IMR-90 (cell line): Measurements from ENCODE around the gene EML4. TPM values are rescaled to one million over a fixed set of nuclear protein-coding genes. Genes with fewer than 3 reads are reported as not detected.

Source experiments
- ATAC-seq: fragments of 200-7000 bp; cut with Tn5 transposase; 2 replicates; pipeline ENCODE4 v1.9.1; 2020; ENCODE audit warnings: low read depth, mild to moderate bottlenecking, moderate library complexity
- BruUV-seq: library from RNA; stranded (reverse); fragments of 400-500 nt; replicated peaks from 2 replicates; lab custom pipeline; 2021; lab: Mats Ljungman, UMichigan
- CTCF ChIA-PET: fragments of 300-600 bp; formaldehyde crosslinking; extraction: SDS; loops from one replicate; lab custom pipeline; 2021; ENCODE audit warnings: antibody characterized with exemption; lab: Yijun Ruan, JAX
- POLR2A ChIA-PET: fragments of 300-600 bp; sonication (Branson Sonifier 250); formaldehyde crosslinking; loops from one replicate; lab custom pipeline; 2022; ENCODE audit warnings: antibody characterized with exemption; ENCODE audit not compliant: unreplicated experiment; lab: Charles Lee
- DNase-seq: peaks from one replicate; pipeline ENCODE4 v3.0.0; 2013
- H2AFZ ChIP-seq: replicated peaks from 2 replicates; pipeline ENCODE3; 2013; ENCODE audit warnings: low read length, mild to moderate bottlenecking; ENCODE audit not compliant: poor library complexity
- H2AK5ac ChIP-seq: 2 replicates; pipeline ENCODE4 v1.6.1; 2013; ENCODE audit warnings: low read depth, low read length, inconsistent platforms
- H2AK9ac ChIP-seq: replicated peaks from 2 replicates; pipeline ENCODE3; 2013; ENCODE audit warnings: mild to moderate bottlenecking, low read depth, low read length, moderate library complexity; ENCODE audit not compliant: poor library complexity
- H2BK120ac ChIP-seq: 2 replicates; pipeline ENCODE4 v1.6.1; 2013; ENCODE audit warnings: low read depth, low read length, inconsistent platforms
- H2BK15ac ChIP-seq: 3 replicates; pipeline ENCODE4 v1.6.1; 2013; ENCODE audit warnings: low read depth, low read length, inconsistent platforms
- H2BK20ac ChIP-seq: 2 replicates; pipeline ENCODE4 v1.6.1; 2013; ENCODE audit warnings: low read depth, mild to moderate bottlenecking, inconsistent platforms, low read length, moderate library complexity
- H2BK5ac ChIP-seq: 2 replicates; pipeline ENCODE4 v1.6.1; 2013; ENCODE audit warnings: mild to moderate bottlenecking, low read depth, low read length, inconsistent platforms; ENCODE audit not compliant: poor library complexity, severe bottlenecking
- H3K14ac ChIP-seq: replicated peaks from 2 replicates; pipeline ENCODE4 v1.6.1; 2013; ENCODE audit warnings: low read depth, low read length, inconsistent platforms
- H3K18ac ChIP-seq: 2 replicates; pipeline ENCODE4 v1.6.1; 2013; ENCODE audit warnings: low read depth, low read length, control low read depth
- H3K23ac ChIP-seq: 2 replicates; pipeline ENCODE4 v1.6.1; 2013; ENCODE audit warnings: low read depth, low read length, inconsistent platforms
- H3K27ac ChIP-seq: 2 replicates; pipeline ENCODE4 v1.5.1; 2013; ENCODE audit warnings: mild to moderate bottlenecking, control low read depth, low read length; ENCODE audit not compliant: insufficient read depth
- H3K27me3 ChIP-seq: 2 replicates; pipeline ENCODE4 v1.6.1; 2013; ENCODE audit warnings: low read length; ENCODE audit not compliant: control insufficient read depth, insufficient read depth
- H3K36me3 ChIP-seq: 2 replicates; pipeline ENCODE4 v1.6.1; 2013; ENCODE audit warnings: low read length, mixed read lengths; ENCODE audit not compliant: control insufficient read depth, insufficient read depth
- H3K4ac ChIP-seq: 2 replicates; pipeline ENCODE4 v1.6.1; 2013; ENCODE audit warnings: low read depth, low read length, inconsistent platforms
- H3K4me1 ChIP-seq: 2 replicates; pipeline ENCODE4 v1.6.1; 2013; ENCODE audit warnings: low read length, mixed read lengths; ENCODE audit not compliant: control insufficient read depth, insufficient read depth
- H3K4me2 ChIP-seq: 2 replicates; pipeline ENCODE4 v1.6.1; 2013; ENCODE audit warnings: low read depth, mild to moderate bottlenecking, control low read depth, low read length, moderate library complexity
- H3K4me3 ChIP-seq: 2 replicates; pipeline ENCODE4 v1.5.1; 2013; ENCODE audit warnings: low read depth, mild to moderate bottlenecking, control low read depth, low read length, moderate library complexity; ENCODE audit not compliant: insufficient read depth
- H3K56ac ChIP-seq: 2 replicates; pipeline ENCODE4 v1.6.1; 2013; ENCODE audit warnings: low read length, inconsistent platforms; ENCODE audit not compliant: insufficient read depth; ENCODE audit errors: extremely low read depth
- H3K79me1 ChIP-seq, 2 experiments: 2 replicates each; pipeline ENCODE4 v1.6.1; 2013; ENCODE audit warnings: low read length in 2 of 2, inconsistent platforms in 1 of 2, low read depth in 1 of 2
- H3K9ac ChIP-seq: 2 replicates; pipeline ENCODE4 v1.6.1; 2013; ENCODE audit warnings: low read depth, low read length, control low read depth
- H3K9me1 ChIP-seq: 2 replicates; pipeline ENCODE4 v1.6.1; 2013; ENCODE audit warnings: low read length, inconsistent platforms; ENCODE audit not compliant: insufficient read depth
- H3K9me3 ChIP-seq: 2 replicates; pipeline ENCODE4 v1.6.1; 2013; ENCODE audit warnings: low read length; ENCODE audit not compliant: control insufficient read depth, insufficient read depth
- H4K20me1 ChIP-seq: 2 replicates; pipeline ENCODE4 v1.6.1; 2013; ENCODE audit warnings: low read length, inconsistent platforms; ENCODE audit not compliant: insufficient read depth
- H4K5ac ChIP-seq: 2 replicates; pipeline ENCODE4 v1.6.1; 2013; ENCODE audit warnings: mild to moderate bottlenecking, low read depth, low read length, control low read depth
- H4K8ac ChIP-seq, 2 experiments: 2 replicates each; pipeline ENCODE4 v1.6.1; 2013; ENCODE audit warnings: low read depth in 2 of 2, low read length in 2 of 2, control low read depth in 1 of 2, inconsistent platforms in 1 of 2
- H4K91ac ChIP-seq: 2 replicates; pipeline ENCODE4 v1.6.1; 2013; ENCODE audit warnings: low read depth, low read length, inconsistent platforms; ENCODE audit not compliant: insufficient read depth
- BHLHE40 ChIP-seq: fragments of 150-350 bp; IDR thresholded peaks from 2 replicates; pipeline ENCODE4 v1.6.1; 2016; ENCODE audit warnings: mild to moderate bottlenecking, low read depth, low read length
- CEBPB ChIP-seq: IDR thresholded peaks from 2 replicates; pipeline ENCODE4 v1.6.1; 2012; ENCODE audit warnings: low read depth, low read length, improper control_type of control experiment
- CHD1 ChIP-seq: IDR thresholded peaks from 2 replicates; pipeline ENCODE4 v1.6.1; 2012; ENCODE audit warnings: low read depth, low read length, improper control_type of control experiment
- ELK1 ChIP-seq: fragments of 150-350 bp; IDR thresholded peaks from 2 replicates; pipeline ENCODE4 v1.6.1; 2016; ENCODE audit warnings: low read depth, mild to moderate bottlenecking, low read length, moderate library complexity, borderline replicate concordance
- FOS ChIP-seq: fragments of 150-350 bp; IDR thresholded peaks from 2 replicates; pipeline ENCODE4 v1.6.1; 2016; ENCODE audit warnings: low read depth, low read length
- MAFK ChIP-seq: IDR thresholded peaks from 2 replicates; pipeline ENCODE4 v1.6.1; 2012; ENCODE audit warnings: low read depth, low read length, improper control_type of control experiment
- MAZ ChIP-seq: IDR thresholded peaks from 2 replicates; pipeline ENCODE4 v1.6.1; 2012; ENCODE audit warnings: low read depth, mild to moderate bottlenecking, low read length, improper control_type of control experiment, moderate library complexity, borderline replicate concordance
- MXI1 ChIP-seq: IDR thresholded peaks from 2 replicates; pipeline ENCODE4 v1.6.1; 2012; ENCODE audit warnings: low read depth, mild to moderate bottlenecking, low read length, moderate library complexity, borderline replicate concordance
- NFE2L2 ChIP-seq: fragments of 150-350 bp; IDR thresholded peaks from 2 replicates; pipeline ENCODE4 v1.6.1; 2016; ENCODE audit warnings: low read depth, mild to moderate bottlenecking, low read length
- POLR2A ChIP-seq: IDR thresholded peaks from 2 replicates; pipeline ENCODE4 v1.6.1; 2012; ENCODE audit warnings: mild to moderate bottlenecking, low read depth, low read length
- RAD21 ChIP-seq: IDR thresholded peaks from 2 replicates; pipeline ENCODE4 v1.6.1; 2012; ENCODE audit warnings: low read length, improper control_type of control experiment
- RCOR1 ChIP-seq: IDR thresholded peaks from 2 replicates; pipeline ENCODE4 v1.6.1; 2012; ENCODE audit warnings: mild to moderate bottlenecking, low read length, improper control_type of control experiment; ENCODE audit not compliant: insufficient replicate concordance
- RFX5 ChIP-seq: IDR thresholded peaks from 2 replicates; pipeline ENCODE4 v1.8.0; 2012; ENCODE audit warnings: low read depth, mild to moderate bottlenecking, low read length, moderate library complexity
- SMC3 ChIP-seq: fragments of 150-350 bp; IDR thresholded peaks from 2 replicates; pipeline ENCODE4 v1.6.1; 2016; ENCODE audit warnings: low read depth, mild to moderate bottlenecking, antibody characterized with exemption, low read length, moderate library complexity
- WGBS, 2 experiments: methylation state at CpG; one replicate each; pipeline versions ENCODE4 v1.1.5 to v1.1.7; 2013; ENCODE audit warnings: missing lambda C conversion rate in 2 of 2; ENCODE audit not compliant: insufficient read length in 1 of 2; ENCODE audit errors: extremely low coverage in 2 of 2; 5-methylcytosine and 5-hydroxymethylcytosine counted together
- dilution Hi-C: fragments of 300-500 bp; cut with HindIII; formaldehyde crosslinking; loops from one replicate; pipeline ENCODE4 v1.14.3; 2018; ENCODE audit warnings: low sequenced_read_pairs; ENCODE audit not compliant: unreplicated experiment
- in situ Hi-C: fragments of 300-500 bp; cut with MboI; formaldehyde crosslinking; loops from 3 replicates; pipeline ENCODE4 v1.14.3; 2019; ENCODE audit warnings: low sequenced_read_pairs, inconsistent platforms, mixed read lengths
- intact Hi-C: fragments of 100-400 bp; cut with micrococcal nuclease; formaldehyde crosslinking; loops from 2 replicates; pipeline ENCODE4 v1.10.0; 2022
- polyA plus RNA-seq, 3 experiments: library from polyadenylated mRNA; depleted of rRNA; stranded (reverse); fragments of >200 nt; gene quantifications; 2 replicates each; pipeline ENCODE4 v1.2.3, GENCODE V29; 2012; ENCODE audit warnings: low replicate concordance in 1 of 3
- total RNA-seq: library from RNA; depleted of rRNA; stranded (reverse); fragments of >200 nt; gene quantifications from 2 replicates; pipeline ENCODE4 v1.2.3, GENCODE V29; 2012
- TF ChIP-seq, protein P1 (sequence below): conservative IDR thresholded peaks from 2 replicates; pipeline ENCODE4 v1.5.1; 2012; ENCODE audit warnings: mild to moderate bottlenecking, low read depth, low read length, improper control_type of control experiment
- TF ChIP-seq, protein P2 (sequence below): fragments of 150-350 bp; IDR thresholded peaks from 2 replicates; pipeline ENCODE4 v1.6.1; 2017; ENCODE audit warnings: mild to moderate bottlenecking, antibody characterized with exemption, low read length, low read depth

EML4 gene
- total and polyA plus RNA-seq, 2 of the 4 experiments (the other 2 are of a cell fraction): 29.7 to 73.7 TPM

GRCh38 chr2:42304059-42304713 is 135.0 kb downstream of the EML4 start:
- Histone ChIP-seq H3K14ac (no peak overlapping the region), H3K27me3 (no peaks in the 10 kb centered on the region), H2AK9ac (no peak overlapping the region), H3K4me2 (no peak overlapping the region), H2AFZ (no peak overlapping the region), H3K23ac (no peak overlapping the region), H3K79me1 (no peaks in the 10 kb centered on the region; a peak in 1 of 4 replicates), H3K9me3 (no peaks in the 10 kb centered on the region), H3K4me3 (no peak overlapping the region), H4K20me1 (no peaks in the 10 kb centered on the region), H3K27ac (no peak overlapping the region), H3K36me3 (peaks cover 26% of the 10 kb centered on the region), H3K18ac (no peak overlapping the region), H2BK5ac (no peak overlapping the region), H3K9ac (no peak overlapping the region), H2BK15ac (no peak overlapping the region), H3K4ac (no peak overlapping the region), H2AK5ac (no peak overlapping the region), H4K5ac (no peak overlapping the region), H2BK20ac (no peak overlapping the region), H3K4me1 (no peaks in the 10 kb centered on the region), H3K9me1 (no peaks in the 10 kb centered on the region), H2BK120ac (no peak overlapping the region), H4K8ac (no peak overlapping the region), H4K91ac (no peak overlapping the region), H3K56ac (no peak overlapping the region)
- ATAC-seq (no peak), DNase-seq (no peak)
- TF ChIP-seq, protein P1, sequence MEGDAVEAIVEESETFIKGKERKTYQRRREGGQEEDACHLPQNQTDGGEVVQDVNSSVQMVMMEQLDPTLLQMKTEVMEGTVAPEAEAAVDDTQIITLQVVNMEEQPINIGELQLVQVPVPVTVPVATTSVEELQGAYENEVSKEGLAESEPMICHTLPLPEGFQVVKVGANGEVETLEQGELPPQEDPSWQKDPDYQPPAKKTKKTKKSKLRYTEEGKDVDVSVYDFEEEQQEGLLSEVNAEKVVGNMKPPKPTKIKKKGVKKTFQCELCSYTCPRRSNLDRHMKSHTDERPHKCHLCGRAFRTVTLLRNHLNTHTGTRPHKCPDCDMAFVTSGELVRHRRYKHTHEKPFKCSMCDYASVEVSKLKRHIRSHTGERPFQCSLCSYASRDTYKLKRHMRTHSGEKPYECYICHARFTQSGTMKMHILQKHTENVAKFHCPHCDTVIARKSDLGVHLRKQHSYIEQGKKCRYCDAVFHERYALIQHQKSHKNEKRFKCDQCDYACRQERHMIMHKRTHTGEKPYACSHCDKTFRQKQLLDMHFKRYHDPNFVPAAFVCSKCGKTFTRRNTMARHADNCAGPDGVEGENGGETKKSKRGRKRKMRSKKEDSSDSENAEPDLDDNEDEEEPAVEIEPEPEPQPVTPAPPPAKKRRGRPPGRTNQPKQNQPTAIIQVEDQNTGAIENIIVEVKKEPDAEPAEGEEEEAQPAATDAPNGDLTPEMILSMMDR: no peak
- TF ChIP-seq ELK1 (no peak), BHLHE40 (no peak), MAFK (no peak), MAZ (no peak), MXI1 (no peak), NFE2L2 (no peak), CEBPB (no peak), POLR2A (no peak), FOS (no peak), CHD1 (no peak), RFX5 (no peak), RAD21 (no peak), SMC3 (no peak), RCOR1 (no peak)
- TF ChIP-seq, protein P2, sequence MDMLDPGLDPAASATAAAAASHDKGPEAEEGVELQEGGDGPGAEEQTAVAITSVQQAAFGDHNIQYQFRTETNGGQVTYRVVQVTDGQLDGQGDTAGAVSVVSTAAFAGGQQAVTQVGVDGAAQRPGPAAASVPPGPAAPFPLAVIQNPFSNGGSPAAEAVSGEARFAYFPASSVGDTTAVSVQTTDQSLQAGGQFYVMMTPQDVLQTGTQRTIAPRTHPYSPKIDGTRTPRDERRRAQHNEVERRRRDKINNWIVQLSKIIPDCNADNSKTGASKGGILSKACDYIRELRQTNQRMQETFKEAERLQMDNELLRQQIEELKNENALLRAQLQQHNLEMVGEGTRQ: no peak
- POLR2A ChIA-PET: no interaction called here
- WGBS, 2 experiments: no CpG with 5 or more reads among the region's 2 CpGs
- CTCF ChIA-PET: no interaction called here
- intact Hi-C loops: no loop called here
- in situ Hi-C loops: no loop called here
- dilution Hi-C loops: no loop called here
- BruUV-seq: no TSS peak
